AG04449 (cell line): ENCODE results near the gene PSMG4.

Experiments used
- CTCF ChIA-PET: fragments of 350-600 bp; formaldehyde crosslinking; extraction: SDS; loops from one replicate; lab custom pipeline; 2021; ENCODE audit warnings: antibody characterized with exemption; lab: Yijun Ruan, JAX
- POLR2A ChIA-PET: fragments of 400-600, 350-600 bp; formaldehyde crosslinking; extraction: SDS; loops from one replicate; lab custom pipeline; 2020; ENCODE audit warnings: antibody characterized with exemption, inconsistent platforms; lab: Yijun Ruan, JAX
- DNase-seq: peaks from one replicate; pipeline ENCODE4 v3.0.0-alpha.2; 2010; ENCODE audit warnings: low read depth, low spot score
- H3K4me3 ChIP-seq: 2 replicates; pipeline ENCODE4 v1.5.1; 2011; ENCODE audit warnings: low read depth, mild to moderate bottlenecking, control low read depth, low read length
- CTCF ChIP-seq: IDR thresholded peaks from one replicate; pipeline ENCODE4 v1.5.1; 2011; ENCODE audit warnings: mild to moderate bottlenecking, moderate library complexity, low read length, control low read depth, inconsistent platforms; ENCODE audit not compliant: insufficient read depth; ENCODE audit errors: missing control alignments

PSMG4 gene

GRCh38 chr6:3222506-3223038 is 36.2 kb upstream of the PSMG4 start:
- no peak for TF ChIP-seq CTCF
- H3K4me3 ChIP-seq: no peak overlapping the region
- no peak for DNase-seq
- ChIA-PET POLR2A (no interaction called here), CTCF (interaction anchor here (1.6 kb wide), 1 partner anchor 29 kb away, joined by 3 read pairs; no protein-coding TSS in a partner anchor)

GRCh38 chr6:3226042-3226441 is 32.7 kb upstream of the PSMG4 start:
- ChIA-PET POLR2A (interaction anchor here (1.0 kb wide), 1 partner anchor 21 kb away, joined by 3 read pairs; no protein-coding TSS in a partner anchor), CTCF (interaction anchor here (1.0 kb wide), 1 partner anchor 26 kb away, joined by 3 read pairs; no protein-coding TSS in a partner anchor)
- no peak overlapping the region for H3K4me3 ChIP-seq
- DNase-seq: no peak
- no peak for TF ChIP-seq CTCF

GRCh38 chr6:3226481-3227362 is 32.0 kb upstream of the PSMG4 start:
- peak overlapping the region; percentile 52 for H3K4me3 ChIP-seq
- TF ChIP-seq CTCF: no peak
- ChIA-PET POLR2A (interaction anchor here (1.0 kb wide), 1 partner anchor 20 kb away, joined by 3 read pairs; no protein-coding TSS in a partner anchor), CTCF (interaction anchor here (1.0 kb wide), 1 partner anchor 25 kb away, joined by 3 read pairs; no protein-coding TSS in a partner anchor)
- DNase-seq: no peak

- ChIA-PET POLR2A (no interaction called here), CTCF (interaction anchor here (1.0 kb wide), 1 partner anchor 24 kb away, joined by 3 read pairs; no protein-coding TSS in a partner anchor)
- no peak for DNase-seq
- peak within 1 kb of the TSS; percentile 52 for H3K4me3 ChIP-seq
- TF ChIP-seq CTCF: no peak
Observed at GRCh38 chr6:3227363-3228045, 31.2 kb upstream of the PSMG4 start, which contains the start of gene TUBB2B. Gene TUBB2B (minus strand): TSS chr6:3227653. CDS start chr6:3227543, 110 bp downstream.

- no peak overlapping the region for H3K4me3 ChIP-seq
- DNase-seq: no peak
- ChIA-PET POLR2A (no interaction called here), CTCF (no interaction called here)
- TF ChIP-seq CTCF: no peak
Observed at GRCh38 chr6:3228046-3228671, 30.6 kb upstream of the PSMG4 start.
